ENCODE data around the gene PDZD2.
A peak's percentile ranks its signal among the peaks of the same experiment; 100 is the strongest.

PDZD2 gene

GRCh38 chr5:32018476-32019436 is 379.8 kb downstream of the PDZD2 start:
- peak; percentile 8 for DNase-seq (ENCODE audit: low read depth)
- no peak for TF ChIP-seq CTCF (conservative IDR thresholded peaks at IDR 0.05; ENCODE audit: control insufficient read depth, insufficient read depth, low read depth, low read length)
- H3K4me3 ChIP-seq (ENCODE audit: control insufficient read depth, low read depth, low read length), result no peak overlapping the region

GRCh38 chr5:32020271-32020670 is 381.3 kb downstream of the PDZD2 start:
- no peak for DNase-seq (ENCODE audit: low read depth)
- no peak for TF ChIP-seq CTCF (conservative IDR thresholded peaks at IDR 0.05; ENCODE audit: control insufficient read depth, insufficient read depth, low read depth, low read length)
- H3K4me3 ChIP-seq (ENCODE audit: control insufficient read depth, low read depth, low read length), result no peak overlapping the region

GRCh38 chr5:32020946-32021345 is 382.0 kb downstream of the PDZD2 start:
- no peak for DNase-seq (ENCODE audit: low read depth)
- TF ChIP-seq CTCF (conservative IDR thresholded peaks at IDR 0.05; ENCODE audit: control insufficient read depth, insufficient read depth, low read depth, low read length), result no peak
- no peak overlapping the region for H3K4me3 ChIP-seq (ENCODE audit: control insufficient read depth, low read depth, low read length)

- no peak overlapping the region for H3K4me3 ChIP-seq (ENCODE audit: control insufficient read depth, low read depth, low read length)
- DNase-seq (ENCODE audit: low read depth), result no peak
- no peak for TF ChIP-seq CTCF (conservative IDR thresholded peaks at IDR 0.05; ENCODE audit: control insufficient read depth, insufficient read depth, low read depth, low read length)
These were observed 382.8 kb downstream of the PDZD2 start for GRCh38 chr5:32021771-32022170.

GRCh38 chr5:32022638-32023037 is 383.7 kb downstream of the PDZD2 start:
- no peak for TF ChIP-seq CTCF (conservative IDR thresholded peaks at IDR 0.05; ENCODE audit: control insufficient read depth, insufficient read depth, low read depth, low read length)
- DNase-seq (ENCODE audit: low read depth), result no peak
- H3K4me3 ChIP-seq (ENCODE audit: control insufficient read depth, low read depth, low read length), result no peak overlapping the region

- no peak overlapping the region for H3K4me3 ChIP-seq (ENCODE audit: control insufficient read depth, low read depth, low read length)
- no peak for DNase-seq (ENCODE audit: low read depth)
- TF ChIP-seq CTCF (conservative IDR thresholded peaks at IDR 0.05; ENCODE audit: control insufficient read depth, insufficient read depth, low read depth, low read length), result no peak
These were observed 384.9 kb downstream of the PDZD2 start for GRCh38 chr5:32023816-32024215.
